DOHH2 (cell line): ENCODE results near the gene GRIK2.

Experiments used
- CTCF ChIP-seq: fragments of 200-600 bp; sonication (generic); IDR thresholded peaks from one replicate; pipeline ENCODE4 v1.5.1; 2014; ENCODE audit warnings: antibody characterized with exemption, mild to moderate bottlenecking, low read depth, low read length; ENCODE audit not compliant: poor library complexity, severe bottlenecking
- EZH2phosphoT487 ChIP-seq: fragments of 200-600 bp; sonication (generic); IDR thresholded peaks from 2 replicates; pipeline ENCODE4 v1.6.1; 2017; ENCODE audit warnings: borderline replicate concordance, mild to moderate bottlenecking, antibody characterized with exemption, low read length, moderate library complexity, mixed read lengths

- no peak for TF ChIP-seq CTCF
- no peak for TF ChIP-seq EZH2phosphoT487
Observed at GRCh38 chr6:102118034-102118433, 724.5 kb downstream of the GRIK2 start.
